HepG2 (cell line): ENCODE data around the gene RPTOR. TPM values are rescaled to one million over a fixed set of nuclear protein-coding genes. Genes with fewer than 3 reads are reported as not detected.

Experiments used
- ATAC-seq: fragments of 200-7000 bp; cut with Tn5 transposase; 3 replicates; pipeline ENCODE4 v1.9.1; 2020; ENCODE audit warnings: mild to moderate bottlenecking, moderate library complexity
- BruUV-seq: library from RNA; stranded (reverse); fragments of 400-500 nt; replicated peaks from 2 replicates; lab custom pipeline; 2021; lab: Mats Ljungman, UMichigan
- CTCF ChIA-PET: fragments of 300-600 bp; formaldehyde crosslinking; extraction: SDS; loops from one replicate; lab custom pipeline; 2021; ENCODE audit warnings: low total read pairs, inconsistent platforms, low intra/inter-chr PET ratio; lab: Yijun Ruan, JAX
- POLR2A ChIA-PET: fragments of 350-600 bp; sonication (Branson Sonifier 250); formaldehyde crosslinking; loops from one replicate; lab custom pipeline; 2020; ENCODE audit warnings: antibody characterized with exemption, inconsistent platforms; lab: Yijun Ruan, JAX
- DNase-seq: peaks from one replicate; pipeline ENCODE4 v3.0.0-alpha.2; 2015; ENCODE audit warnings: low spot score
- FAIRE-seq: peaks from 3 replicates; lab custom pipeline; 2011; peaks lifted over from hg19 to GRCh38; lab: Jason Lieb, UNC
- H2AFZ ChIP-seq: one replicate; pipeline ENCODE4 v1.6.1; 2011; ENCODE audit warnings: low read length, inconsistent platforms
- H3K27ac ChIP-seq: fragments of 300-600 bp; 3 replicates; pipeline ENCODE4 v1.8.0; 2011; ENCODE audit warnings: mixed run types, mild to moderate bottlenecking, mixed read lengths, low read length, inconsistent platforms; ENCODE audit not compliant: insufficient read depth; ENCODE audit errors: extremely low read length
- H3K27me3 ChIP-seq, 2 experiments: fragments of 200-600 bp in 1 of 2; 2 replicates in 1 of 2; 3 replicates in 1 of 2; pipeline versions ENCODE4 v1.6.0 to v1.8.0; 2011; ENCODE audit warnings: low read length in 2 of 2, mild to moderate bottlenecking in 2 of 2, moderate library complexity in 2 of 2, inconsistent platforms in 1 of 2; ENCODE audit not compliant: insufficient read depth in 2 of 2, control insufficient read depth in 1 of 2
- H3K36me3 ChIP-seq, 2 experiments: fragments of 200-600 bp in 1 of 2; replicated peaks in 1 of 2; 2 replicates in 1 of 2; 3 replicates in 1 of 2; pipeline versions ENCODE4 v1.5.1 to v1.8.0; 2011; ENCODE audit warnings: low read length in 2 of 2, inconsistent platforms in 1 of 2; ENCODE audit not compliant: insufficient read depth in 2 of 2, control insufficient read depth in 1 of 2
- H3K4me1 ChIP-seq: 2 replicates; pipeline ENCODE4 v1.5.1; 2012; ENCODE audit warnings: low read length, inconsistent platforms; ENCODE audit not compliant: insufficient read depth
- H3K4me2 ChIP-seq: 2 replicates; pipeline ENCODE4 v1.6.0; 2011; ENCODE audit warnings: low read depth, low read length, inconsistent platforms
- H3K4me3 ChIP-seq, 3 experiments: fragments of 200-600 bp in 1 of 3; sonication (generic), shearing (Covaris generic) in 1 of 3; replicated peaks in 1 of 3; 2 replicates each; pipeline ENCODE4 v1.5.1; 2011 to 2016; ENCODE audit warnings: low read length in 3 of 3, inconsistent platforms in 2 of 3, low read depth in 2 of 3, mild to moderate bottlenecking in 2 of 3, control low read depth in 1 of 3, mixed read lengths in 1 of 3; ENCODE audit not compliant: insufficient read depth in 1 of 3
- H3K79me2 ChIP-seq: one replicate; pipeline ENCODE4 v1.6.1; 2011; ENCODE audit warnings: low read length, inconsistent platforms; ENCODE audit not compliant: insufficient read depth
- H3K9ac ChIP-seq: 2 replicates; pipeline ENCODE4 v1.6.0; 2011; ENCODE audit warnings: mild to moderate bottlenecking, low read depth, low read length, inconsistent platforms; ENCODE audit not compliant: insufficient read depth
- H3K9me3 ChIP-seq: 2 replicates; pipeline ENCODE4 v1.5.1; 2012; ENCODE audit warnings: mild to moderate bottlenecking, low read length
- H4K20me1 ChIP-seq: 2 replicates; pipeline ENCODE4 v1.6.0; 2011; ENCODE audit warnings: inconsistent platforms, mild to moderate bottlenecking, low read length, moderate library complexity; ENCODE audit not compliant: insufficient read depth
- DBP ChIP-seq: sonication (generic); formaldehyde crosslinking; IDR thresholded peaks from 2 replicates; pipeline ENCODE4 v1.4.0; 2020; ENCODE audit warnings: missing genetic modification reagents; ENCODE audit errors: not compliant biosample characterization
- PAXIP1 ChIP-seq: sonication (generic); formaldehyde crosslinking; conservative IDR thresholded peaks from 2 replicates; pipeline ENCODE4 v1.4.0; 2020; ENCODE audit warnings: mild to moderate bottlenecking, missing genetic modification reagents, moderate library complexity
- RBM22 ChIP-seq: fragments of 200-400 bp; formaldehyde crosslinking; optimal IDR thresholded peaks from 2 replicates; pipeline ENCODE3; 2017; ENCODE audit warnings: mild to moderate bottlenecking, low read length, moderate library complexity
- RCOR2 ChIP-seq: IDR thresholded peaks from 2 replicates; pipeline ENCODE4 v1.6.1; 2016; ENCODE audit warnings: missing biosample characterization, missing genetic modification reagents
- ZKSCAN5 ChIP-seq: sonication (generic); formaldehyde crosslinking; IDR thresholded peaks from 2 replicates; pipeline ENCODE4 v1.5.1; 2020; ENCODE audit warnings: mild to moderate bottlenecking, missing genetic modification reagents
- ZNF766 ChIP-seq: sonication (generic); formaldehyde crosslinking; IDR thresholded peaks from 2 replicates; pipeline ENCODE4 v1.5.0; 2020; ENCODE audit warnings: missing genetic modification reagents, borderline replicate concordance
- ZNF775 ChIP-seq: sonication (generic); formaldehyde crosslinking; IDR thresholded peaks from 2 replicates; pipeline ENCODE4 v1.4.0; 2020; ENCODE audit warnings: missing genetic modification reagents, mild to moderate bottlenecking, moderate library complexity, borderline replicate concordance
- WGBS: methylation state at CpG from one replicate; pipeline ENCODE4 v1.1.6; 2017; ENCODE audit warnings: low lambda C conversion rate; 5-methylcytosine and 5-hydroxymethylcytosine counted together
- in situ Hi-C: cut with HindIII; loops from 2 replicates; pipeline ENCODE4 v1.10.0; 2017; ENCODE audit warnings: low pct_unique_long_range_greater_than_20kb; ENCODE audit not compliant: extremely low pct_ligation_motif_present
- intact Hi-C: fragments of 100-400 bp; cut with micrococcal nuclease; formaldehyde crosslinking; loops from one replicate; pipeline ENCODE4 v1.10.0; 2022; ENCODE audit not compliant: unreplicated experiment
- polyA plus RNA-seq, 8 experiments: library from polyadenylated mRNA; depleted of rRNA in 3 of 8; stranded (reverse) in 7 of 8; unstranded in 1 of 8; fragments of >200 nt; fragmentation: Illumina TruSeq in 4 of 8; extraction: Trizol in 4 of 8; gene quantifications; 2 replicates each; pipeline versions ENCODE4 v1.2.1 to v1.2.3, GENCODE V29; 2011 to 2016; ENCODE audit warnings: low read depth in 4 of 8, missing spikeins in 1 of 8, mixed read lengths in 1 of 8; ENCODE audit not compliant: insufficient read depth in 1 of 8
- total RNA-seq, 5 experiments: library from RNA; depleted of rRNA; stranded (reverse); fragments of >200 nt; fragmentation: Illumina TruSeq; extraction: Trizol; gene quantifications; 2 replicates each; pipeline ENCODE4 v1.2.3, GENCODE V29; 2016; ENCODE audit warnings: low read depth in 1 of 5

RPTOR gene
- total and polyA plus RNA-seq, 2 of the 13 experiments (the other 11 are each of a cell fraction or from before 2014, with no cell fraction given), result 6.6 to 25.3 TPM

- peak; percentile 34; the same call in 1 of the 2 replicates for TF ChIP-seq PAXIP1 (CRISPR knock-in tag)
- TF ChIP-seq DBP (CRISPR knock-in tag), result no peak
- TF ChIP-seq RCOR2 (CRISPR knock-in tag), result 0 out of 2 replicates have a peak, but pooled peaks have one; percentile 8
- TF ChIP-seq ZKSCAN5 (CRISPR knock-in tag), result peak; percentile 100
- no peak for TF ChIP-seq ZNF775 (CRISPR knock-in tag)
Observed at GRCh38 chr17:80677214-80677756, 132.6 kb downstream of the RPTOR start (continued).

- no peaks in the 10 kb centered on the region; the same call in 1 of the 2 replicates for H4K20me1 ChIP-seq
- TF ChIP-seq RBM22, result peak; percentile 54
- no peak for TF ChIP-seq ZNF766
- TF ChIP-seq, all 625 proteins: peak for 1
- ATAC-seq (no peak), DNase-seq (no peak), FAIRE-seq (no peak)
- Histone ChIP-seq H3K4me2 (no peak overlapping the region), H3K36me3 (peaks cover 5 to 9% of the 10 kb centered on the region in 2 experiments), H3K9me3 (no peaks in the 10 kb centered on the region), H3K27ac (no peak overlapping the region), H3K9ac (no peak overlapping the region), H3K4me1 (peaks cover 44% of the 10 kb centered on the region), H3K4me3 (no peak overlapping the region), H3K27me3 (no peaks in the 10 kb centered on the region), H2AFZ (no peak overlapping the region), H3K79me2 (peaks cover 56% of the 10 kb centered on the region)
- POLR2A ChIA-PET, result no interaction called here
- in situ Hi-C loops, result no loop called here
- no TSS peak for BruUV-seq
- WGBS, result 92% methylated on average over 3 of the region's 3 CpGs
- intact Hi-C loops, result no loop called here
- CTCF ChIA-PET, result no interaction called here
Observed at GRCh38 chr17:80679816-80680215, 135.2 kb downstream of the RPTOR start.
